ENCODE results near the gene NSUN5.
"Not testable (repeated sequence)": the region's sequence is repeated elsewhere in the genome, so short reads cannot be mapped to it uniquely, and the experiment has no call there.

The NSUN5 gene

GRCh38 chr7:73325424-73325823 is 16.8 kb upstream of the NSUN5 start:
- not testable (repeated sequence) for DNase-seq (ENCODE audit: low read depth)

DNA sequence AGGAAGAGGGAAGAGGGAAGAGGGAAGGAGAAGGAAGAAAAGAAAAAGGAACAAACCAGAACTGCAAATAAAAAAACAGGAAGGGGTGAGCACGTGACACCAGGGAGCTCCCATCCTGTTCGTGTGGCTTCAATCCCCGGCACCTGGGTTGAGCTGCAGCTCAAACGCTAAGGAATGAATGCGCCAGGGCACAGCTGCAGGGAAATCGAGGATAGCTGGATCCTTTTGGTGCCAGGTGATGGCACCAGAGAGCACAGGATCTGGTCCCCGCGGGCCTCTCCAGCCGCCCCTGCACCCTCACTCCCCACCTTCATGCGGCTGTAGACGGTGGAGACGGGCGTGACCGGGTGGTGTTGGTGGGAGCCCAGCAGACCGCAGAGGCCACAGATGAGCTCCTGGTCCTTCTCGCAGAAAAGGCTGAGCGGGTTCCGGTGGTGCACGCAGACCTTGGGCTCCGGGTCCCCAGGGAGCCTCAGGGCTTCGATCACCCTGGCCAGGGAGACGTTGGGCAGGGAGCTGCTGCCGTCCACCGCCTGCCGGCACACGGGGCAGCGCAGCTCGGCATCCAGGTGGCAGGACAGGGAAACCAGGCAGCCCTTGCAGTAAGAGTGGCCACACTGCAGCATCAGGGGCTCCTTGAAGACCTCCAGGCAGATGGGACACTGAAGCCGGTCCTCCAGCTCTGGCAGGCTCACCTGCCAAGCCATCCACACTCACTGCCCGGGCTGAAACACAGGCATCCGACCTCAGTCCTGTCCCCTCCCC is 15.6 kb upstream of the NSUN5 start:
- peak; percentile 22 for DNase-seq (ENCODE audit: low read depth)

GRCh38 chr7:73323434-73324080 is 14.9 kb upstream of the NSUN5 start:
- not testable (repeated sequence) for DNase-seq (ENCODE audit: low read depth)

DNA sequence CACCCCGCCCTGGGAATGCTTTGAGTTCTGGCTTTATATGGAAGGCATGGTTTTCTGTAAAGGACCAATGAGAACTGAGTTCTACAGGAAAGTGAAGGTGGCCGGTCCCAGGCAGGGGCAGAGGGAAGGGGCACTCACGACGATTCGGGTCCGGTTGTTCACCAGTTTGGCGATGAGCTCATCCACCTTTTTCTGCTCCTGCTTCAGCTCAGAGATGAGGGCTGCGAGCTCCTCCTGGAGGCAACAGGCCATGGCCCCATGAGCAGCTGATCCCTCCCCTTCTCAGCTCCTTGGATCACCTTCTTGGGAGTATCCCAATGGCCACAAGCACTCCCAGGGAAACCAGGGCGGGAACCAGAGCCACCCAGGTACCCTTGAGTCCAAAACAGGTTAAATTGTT is 11.4 kb upstream of the NSUN5 start:
- not testable (repeated sequence) for DNase-seq (ENCODE audit: low read depth)

DNA sequence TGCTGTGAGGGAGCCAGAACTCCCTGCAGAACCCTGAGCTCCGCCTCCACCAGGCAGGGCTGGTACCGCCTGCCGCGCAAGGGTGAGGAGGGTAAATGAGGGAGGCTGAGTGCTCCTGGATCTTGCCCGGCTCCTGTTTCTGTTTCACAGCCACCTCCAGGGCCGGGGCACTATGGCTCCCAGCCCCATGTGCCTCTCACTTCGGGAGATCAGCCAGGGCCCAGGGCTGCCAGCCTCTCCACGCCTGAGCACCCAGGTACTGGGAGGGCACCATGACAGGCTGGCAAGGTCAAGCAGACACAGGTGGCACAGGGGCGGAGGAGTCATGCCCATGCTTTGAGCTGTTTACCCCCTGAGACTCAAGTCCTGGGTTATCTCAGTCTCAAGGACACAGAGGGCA is 10.9 kb upstream of the NSUN5 start:
- DNase-seq (ENCODE audit: low read depth) = not testable (repeated sequence)

DNA sequence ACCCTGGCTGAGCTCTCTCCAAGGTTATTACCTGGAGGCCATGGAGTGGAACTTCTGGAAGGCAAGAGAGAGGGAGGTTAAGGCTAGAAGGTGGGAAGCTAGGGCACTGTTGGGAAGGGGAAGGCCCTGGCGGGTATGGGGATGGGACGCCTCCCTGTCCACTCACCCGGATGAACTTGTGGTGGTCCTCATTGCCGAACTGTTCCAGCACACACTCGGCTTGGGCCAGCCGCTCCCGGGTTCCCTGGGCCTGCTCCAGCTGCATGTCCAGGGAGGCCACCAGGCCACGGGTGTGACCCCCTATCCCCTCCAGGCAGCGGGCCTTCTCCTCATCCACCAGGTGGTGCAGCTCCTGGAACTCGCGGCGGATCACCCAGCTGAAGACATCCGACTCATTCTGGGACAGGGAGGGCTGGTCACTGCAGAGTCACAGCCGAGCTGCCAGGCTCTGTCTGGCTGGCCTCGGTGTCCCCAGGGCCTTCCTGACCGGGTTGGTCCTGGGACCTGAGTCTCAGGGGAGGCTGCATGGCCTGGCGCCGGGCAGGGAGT is 10.1 kb upstream of the NSUN5 start:
- DNase-seq (ENCODE audit: low read depth) = not testable (repeated sequence)

DNA sequence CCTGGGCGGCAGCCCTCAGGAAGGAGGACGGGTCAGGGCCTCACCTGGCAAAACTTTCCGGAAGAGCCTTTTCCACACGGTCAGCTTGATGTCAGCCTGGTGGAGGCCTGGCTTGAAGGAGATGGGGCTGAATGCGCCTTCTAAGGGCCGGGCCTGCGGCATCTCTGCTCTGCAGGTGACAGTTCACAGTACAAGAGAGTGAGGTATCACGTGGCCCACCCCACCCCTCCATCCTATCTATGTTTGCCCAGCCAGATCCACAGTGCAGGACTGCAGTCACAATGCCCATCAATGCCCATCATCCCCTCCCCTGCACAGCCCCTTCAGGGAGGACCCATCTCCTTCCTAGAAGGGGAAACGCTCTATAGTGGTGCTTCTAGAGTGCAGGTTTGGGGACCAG is 7.9 kb upstream of the NSUN5 start:
- DNase-seq (ENCODE audit: low read depth) = no peak

DNA sequence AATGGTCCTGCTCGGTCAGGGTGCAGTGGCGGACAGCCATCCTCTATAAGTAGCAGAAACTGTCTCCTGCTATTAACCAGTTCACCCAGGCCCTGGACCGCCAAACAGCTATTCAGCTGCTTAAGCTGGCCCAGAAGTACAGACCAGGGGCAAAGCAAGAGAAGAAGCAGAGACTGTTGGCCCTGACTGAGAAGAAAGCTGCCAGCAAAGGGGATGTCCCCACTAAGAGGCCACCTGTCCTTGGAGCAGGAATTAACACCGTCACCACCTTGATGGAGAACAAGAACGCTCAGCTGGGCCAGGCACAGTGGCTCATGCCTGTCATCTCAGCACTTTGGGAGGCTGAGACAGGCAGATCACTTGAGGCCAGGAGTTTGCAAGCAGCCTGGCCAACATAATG is 5.6 kb upstream of the NSUN5 start:
- no peak for DNase-seq (ENCODE audit: low read depth)

- DNase-seq (ENCODE audit: low read depth) = no peak
Observed at GRCh38 chr7:73313521-73313906, 4.9 kb upstream of the NSUN5 start.

GRCh38 chr7:73312831-73313520 is 4.3 kb upstream of the NSUN5 start:
- DNase-seq (ENCODE audit: low read depth) = no peak

GRCh38 chr7:73311421-73311820 is 2.8 kb upstream of the NSUN5 start:
- DNase-seq (ENCODE audit: low read depth) = not testable (repeated sequence)

DNA sequence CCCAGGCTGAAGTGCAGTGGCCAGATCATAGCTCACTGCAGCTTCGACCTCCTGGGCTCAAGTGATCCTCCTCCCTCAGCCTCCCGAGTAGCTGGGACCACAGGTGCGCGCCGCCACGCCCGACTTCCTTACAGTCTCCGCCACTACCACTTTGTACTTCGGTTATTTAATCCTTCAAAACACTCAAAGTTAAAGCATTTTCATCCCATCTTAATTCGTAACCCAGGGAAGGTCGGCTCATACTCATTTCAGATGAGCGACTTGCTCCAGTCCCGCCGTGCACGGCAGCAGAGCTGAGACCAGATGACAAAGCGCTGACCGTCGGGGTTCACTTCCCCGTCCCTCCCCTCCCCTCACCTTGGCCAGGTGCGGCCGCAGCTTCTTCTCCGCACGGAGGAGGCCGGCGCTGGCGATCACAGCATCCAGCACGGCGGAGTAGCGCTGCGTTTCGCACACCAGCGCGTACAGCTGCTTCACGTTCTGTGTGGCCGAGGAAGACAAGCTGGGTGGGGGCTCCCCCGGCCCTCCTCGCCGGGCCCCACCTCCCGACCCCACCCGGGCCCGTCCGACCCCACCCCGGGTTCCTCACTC is 457 bp downstream of the NSUN5 start:
- no peak for DNase-seq (ENCODE audit: low read depth)

DNA sequence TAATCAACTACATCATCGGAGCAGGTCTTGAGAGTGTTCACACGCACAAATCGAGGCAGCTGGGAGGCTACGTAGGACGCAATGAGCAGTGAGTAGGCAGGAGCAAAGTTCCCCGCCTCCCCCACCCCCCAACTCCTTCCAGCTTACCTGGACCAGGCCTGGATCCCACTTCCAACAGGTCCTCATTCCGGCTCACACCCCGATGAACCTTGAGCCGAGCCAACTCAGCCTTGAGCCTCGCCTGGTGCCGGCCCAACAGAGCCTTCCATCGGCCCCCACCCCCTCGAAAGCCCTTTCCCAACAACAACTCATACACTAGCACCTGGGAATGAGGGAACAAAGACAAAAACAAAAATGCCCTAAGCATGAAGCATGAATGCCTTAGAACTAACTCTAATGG is 1.2 kb downstream of the NSUN5 start:
- no peak for DNase-seq (ENCODE audit: low read depth)

DNA sequence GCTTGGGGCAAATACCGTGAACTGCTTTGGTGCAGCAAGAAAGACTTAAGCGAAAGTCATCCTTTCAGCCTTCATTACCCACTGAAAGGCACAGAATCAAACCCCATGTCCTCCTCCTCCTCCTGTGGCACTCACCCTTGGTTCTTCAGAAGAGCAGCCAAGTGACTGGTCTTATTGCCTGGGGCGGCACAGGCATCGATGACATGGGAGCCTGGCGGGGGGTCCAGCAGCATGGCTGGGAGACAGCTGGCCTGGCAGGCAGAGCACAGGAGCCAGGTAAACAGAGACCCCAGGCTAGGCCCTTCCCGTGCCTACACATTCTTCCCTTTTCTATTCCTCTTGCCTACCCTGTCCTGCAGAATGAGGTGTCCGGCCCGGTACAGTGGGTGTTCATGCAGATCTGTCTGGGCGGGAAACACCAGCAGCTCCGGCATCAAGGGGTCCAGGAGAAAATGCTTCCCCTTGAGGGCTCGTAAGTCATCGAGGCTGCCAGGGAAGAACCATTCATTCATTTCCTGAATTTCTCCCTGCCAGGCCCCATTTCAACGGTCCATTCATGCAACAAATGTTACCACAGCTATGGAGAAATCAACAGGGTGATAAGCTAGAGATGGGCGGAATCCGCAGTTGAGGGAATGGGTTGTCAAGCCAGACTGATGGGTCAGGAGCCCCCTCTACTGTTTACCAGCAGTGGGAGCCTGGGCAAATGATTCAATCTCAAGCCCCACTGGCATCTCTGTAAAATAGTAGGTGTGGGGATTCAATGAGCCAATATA is 3.8 kb downstream of the NSUN5 start:
- DNase-seq (ENCODE audit: low read depth) = not testable (repeated sequence)

GRCh38 chr7:73304071-73304470 is 4.6 kb downstream of the NSUN5 start:
- DNase-seq (ENCODE audit: low read depth) = no peak

- DNase-seq (ENCODE audit: low read depth) = no peak
Observed at GRCh38 chr7:73303546-73303945, 5.1 kb downstream of the NSUN5 start.

GRCh38 chr7:73302846-73303245 is 5.8 kb downstream of the NSUN5 start:
- DNase-seq (ENCODE audit: low read depth) = not testable (repeated sequence)

- DNase-seq (ENCODE audit: low read depth) = not testable (repeated sequence)
Observed at GRCh38 chr7:73301108-73301507, 7.5 kb downstream of the NSUN5 start.

DNA sequence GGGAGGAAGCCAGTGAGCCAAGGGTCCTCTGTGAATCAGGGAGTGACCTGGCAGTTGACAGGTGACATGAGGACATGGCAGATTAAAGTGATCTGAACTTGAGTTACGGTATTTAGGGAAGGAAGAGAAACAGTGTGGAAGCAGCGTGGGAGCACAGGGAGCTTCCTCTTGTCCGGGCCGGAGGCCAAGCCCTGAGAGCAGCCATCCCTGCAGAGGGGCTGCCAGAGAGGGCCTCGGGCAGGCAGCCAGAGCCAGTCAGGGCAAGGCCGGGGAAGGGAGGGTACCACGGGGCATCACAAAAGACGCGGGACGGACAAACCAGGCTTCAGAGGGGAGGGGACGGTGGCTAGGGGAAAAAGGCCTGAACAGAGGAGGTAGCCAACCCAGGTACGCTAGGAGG is 8.8 kb downstream of the NSUN5 start:
- DNase-seq (ENCODE audit: low read depth) = not testable (repeated sequence)

- not testable (repeated sequence) for DNase-seq (ENCODE audit: low read depth)
Observed at GRCh38 chr7:73297706-73298105, 10.9 kb downstream of the NSUN5 start.

DNA sequence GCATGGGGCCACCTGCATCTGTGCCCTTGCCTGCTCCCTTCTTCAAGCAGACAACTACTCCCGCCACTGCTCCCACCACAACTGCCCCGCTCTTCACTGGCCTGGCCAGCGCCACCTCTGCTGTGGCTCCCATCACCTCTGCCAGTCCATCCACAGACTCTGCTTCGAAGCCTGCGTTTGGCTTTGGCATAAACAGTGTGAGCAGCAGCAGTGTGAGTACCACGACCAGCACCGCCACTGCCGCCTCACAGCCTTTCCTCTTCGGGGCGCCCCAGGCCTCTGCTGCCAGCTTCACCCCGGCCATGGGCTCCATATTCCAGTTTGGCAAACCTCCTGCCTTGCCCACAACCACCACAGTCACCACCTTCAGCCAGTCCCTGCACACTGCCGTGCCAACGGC is 11.4 kb downstream of the NSUN5 start:
- DNase-seq (ENCODE audit: low read depth) = not testable (repeated sequence)

- DNase-seq (ENCODE audit: low read depth) = not testable (repeated sequence)
Observed at GRCh38 chr7:73277210-73277609, 31.4 kb downstream of the NSUN5 start.
